AG04450 (cell line): Measurements from ENCODE around the gene C16orf86. TPM values are rescaled to one million over a fixed set of nuclear protein-coding genes. Genes with fewer than 3 reads are reported as not detected.

Experiments used
- CTCF ChIA-PET: fragments of 300-600, 350-600 bp; formaldehyde crosslinking; extraction: SDS; loops from one replicate; lab custom pipeline; 2022; ENCODE audit warnings: antibody characterized with exemption, inconsistent platforms; lab: Charles Lee
- POLR2A ChIA-PET: fragments of 350-600 bp; formaldehyde crosslinking; extraction: SDS; loops from one replicate; lab custom pipeline; 2021; ENCODE audit warnings: antibody characterized with exemption, inconsistent platforms; lab: Yijun Ruan, JAX
- DNase-seq: peaks from one replicate; pipeline ENCODE4 v3.0.0-alpha.2; 2011; ENCODE audit warnings: low read depth, low spot score
- H3K27ac ChIP-seq: one replicate; pipeline ENCODE4 v1.5.1; 2012; ENCODE audit warnings: low read depth, low read length, control low read depth
- H3K27me3 ChIP-seq: one replicate; pipeline ENCODE4 v1.6.0; 2012; ENCODE audit warnings: low read length; ENCODE audit not compliant: control insufficient read depth, insufficient read depth
- H3K4me3 ChIP-seq: 2 replicates; pipeline ENCODE4 v1.5.1; 2011; ENCODE audit warnings: mild to moderate bottlenecking, low read depth, low read length, control low read depth
- H3K9me3 ChIP-seq: 2 replicates; pipeline ENCODE4 v1.5.1; 2012; ENCODE audit warnings: low read length; ENCODE audit not compliant: control insufficient read depth, insufficient read depth
- polyA plus RNA-seq: library from polyadenylated mRNA; depleted of rRNA; stranded (reverse); fragments of >200 nt; gene quantifications from 2 replicates; pipeline ENCODE4 v1.2.3, GENCODE V29; 2011; rRNA removed
- TF ChIP-seq, protein P1 (sequence below): IDR thresholded peaks from 2 replicates; pipeline ENCODE4 v1.5.1; 2011; ENCODE audit warnings: low read depth, low read length, control low read depth, inconsistent platforms

C16orf86 gene
- polyA plus RNA-seq, 1 experiment = 0.56 TPM

DNA sequence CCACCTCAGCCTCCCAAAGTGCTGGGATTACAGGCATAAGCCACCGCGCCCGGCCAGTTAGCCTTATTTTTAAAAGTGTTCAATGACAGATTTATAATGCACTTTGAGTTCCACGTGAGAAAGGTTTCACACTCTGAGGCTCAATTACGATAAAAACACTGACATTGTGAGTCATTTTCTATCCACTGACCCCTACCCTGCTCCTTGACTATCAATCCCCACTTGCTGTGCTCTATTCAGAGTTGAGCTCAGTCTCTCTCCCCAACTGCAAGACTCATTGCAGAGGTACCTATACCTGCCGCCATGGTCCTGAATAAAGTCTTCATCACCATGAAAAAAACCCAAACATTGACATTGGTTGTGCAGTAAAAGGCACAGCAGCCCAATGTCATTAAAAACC lies 44.0 kb downstream of the C16orf86 start:
- H3K9me3 ChIP-seq = no peaks in the 10 kb centered on the region
- CTCF ChIA-PET = no interaction called here
- DNase-seq = no peak
- TF ChIP-seq, protein P1, sequence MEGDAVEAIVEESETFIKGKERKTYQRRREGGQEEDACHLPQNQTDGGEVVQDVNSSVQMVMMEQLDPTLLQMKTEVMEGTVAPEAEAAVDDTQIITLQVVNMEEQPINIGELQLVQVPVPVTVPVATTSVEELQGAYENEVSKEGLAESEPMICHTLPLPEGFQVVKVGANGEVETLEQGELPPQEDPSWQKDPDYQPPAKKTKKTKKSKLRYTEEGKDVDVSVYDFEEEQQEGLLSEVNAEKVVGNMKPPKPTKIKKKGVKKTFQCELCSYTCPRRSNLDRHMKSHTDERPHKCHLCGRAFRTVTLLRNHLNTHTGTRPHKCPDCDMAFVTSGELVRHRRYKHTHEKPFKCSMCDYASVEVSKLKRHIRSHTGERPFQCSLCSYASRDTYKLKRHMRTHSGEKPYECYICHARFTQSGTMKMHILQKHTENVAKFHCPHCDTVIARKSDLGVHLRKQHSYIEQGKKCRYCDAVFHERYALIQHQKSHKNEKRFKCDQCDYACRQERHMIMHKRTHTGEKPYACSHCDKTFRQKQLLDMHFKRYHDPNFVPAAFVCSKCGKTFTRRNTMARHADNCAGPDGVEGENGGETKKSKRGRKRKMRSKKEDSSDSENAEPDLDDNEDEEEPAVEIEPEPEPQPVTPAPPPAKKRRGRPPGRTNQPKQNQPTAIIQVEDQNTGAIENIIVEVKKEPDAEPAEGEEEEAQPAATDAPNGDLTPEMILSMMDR = no peak
- POLR2A ChIA-PET = no interaction called here
- H3K27me3 ChIP-seq = no peaks in the 10 kb centered on the region
- H3K27ac ChIP-seq = no peak overlapping the region
- H3K4me3 ChIP-seq = no peak overlapping the region

DNA sequence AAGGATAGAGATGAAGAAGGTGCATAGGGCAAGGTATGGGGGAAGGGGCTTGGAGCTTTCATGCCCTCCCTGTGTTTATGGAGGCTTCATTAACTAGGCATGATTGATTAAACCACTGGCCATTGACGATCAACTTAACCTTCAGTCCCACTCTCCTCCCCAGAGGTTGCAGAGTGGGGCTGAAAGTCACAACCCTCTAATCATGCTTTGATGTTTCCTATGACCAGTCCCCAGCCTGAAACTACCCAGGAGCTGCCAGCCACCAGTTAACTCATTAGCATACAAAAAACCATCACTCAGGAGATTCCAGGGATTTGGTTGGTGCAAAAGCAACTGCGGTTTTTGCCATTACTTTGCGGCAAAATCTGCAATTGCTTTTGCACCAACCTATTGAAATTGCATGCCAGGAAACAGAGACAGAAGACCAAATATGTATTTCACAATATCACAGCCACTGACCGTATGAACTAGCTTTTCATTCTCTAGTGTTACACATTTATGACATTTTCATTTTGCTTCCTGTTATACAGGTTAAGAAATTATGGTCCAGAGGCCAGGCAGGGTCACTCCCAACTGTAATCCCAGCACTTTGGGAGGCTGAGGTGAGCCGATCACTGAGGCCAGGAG lies 47.1 kb downstream of the C16orf86 start:
- ChIA-PET CTCF (interaction anchor here (0.7 kb wide), 1 partner anchor 69 kb away, joined by 7 read pairs; no protein-coding TSS in a partner anchor), POLR2A (interaction anchor here (0.7 kb wide), 1 partner anchor 1561 kb away, joined by 11 read pairs; no protein-coding TSS in a partner anchor)
- Histone ChIP-seq H3K4me3 (no peak overlapping the region), H3K27me3 (no peaks in the 10 kb centered on the region), H3K27ac (no peak overlapping the region), H3K9me3 (no peaks in the 10 kb centered on the region)
- TF ChIP-seq, protein P1 = no peak
- no peak for DNase-seq

DNA sequence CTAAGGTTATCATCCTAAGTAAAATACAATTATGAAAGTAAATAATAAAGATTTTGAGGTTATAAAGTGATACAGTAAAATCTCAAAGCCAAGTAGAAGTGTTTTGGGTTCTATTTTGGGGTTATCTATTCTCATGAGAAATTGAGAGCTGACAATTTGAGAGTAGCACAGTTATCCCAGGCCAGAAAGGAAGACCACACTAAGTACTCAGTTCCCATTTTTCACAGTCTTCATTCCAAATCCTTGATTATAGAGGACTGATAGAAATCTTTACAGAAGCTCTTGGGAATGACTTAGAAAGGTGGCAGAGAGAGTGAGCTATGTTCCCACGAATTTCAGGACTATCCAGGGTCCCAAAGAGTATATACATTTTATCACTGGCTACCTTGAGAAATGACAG lies 47.9 kb downstream of the C16orf86 start:
- H3K9me3 ChIP-seq = no peaks in the 10 kb centered on the region
- H3K4me3 ChIP-seq = no peak overlapping the region
- no peaks in the 10 kb centered on the region for H3K27me3 ChIP-seq
- ChIA-PET CTCF (interaction anchor here (0.7 kb wide), 1 partner anchor 70 kb away, joined by 7 read pairs; no protein-coding TSS in a partner anchor), POLR2A (interaction anchor here (0.7 kb wide), 1 partner anchor 1561 kb away, joined by 11 read pairs; no protein-coding TSS in a partner anchor)
- H3K27ac ChIP-seq = no peak overlapping the region
- no peak for DNase-seq
- TF ChIP-seq, protein P1 = no peak

DNA sequence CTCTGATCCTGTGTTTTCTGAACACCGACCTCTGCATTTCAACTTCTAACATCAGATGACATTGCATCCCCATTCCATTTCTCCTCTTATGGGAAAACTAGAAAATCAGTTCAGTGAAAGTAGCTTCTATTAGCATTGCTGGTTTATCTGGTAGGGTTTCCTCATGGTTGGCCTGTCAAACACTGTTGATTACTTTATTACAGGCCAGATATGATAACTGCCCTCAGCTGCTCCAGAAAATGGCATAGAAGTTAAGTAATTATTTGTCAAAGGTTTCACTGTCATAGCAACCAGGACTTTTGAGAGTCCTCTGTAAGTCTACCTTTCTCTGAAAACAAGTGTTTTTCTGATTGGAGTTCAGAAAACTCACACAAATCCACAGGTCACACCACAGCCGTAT lies 49.5 kb downstream of the C16orf86 start:
- Histone ChIP-seq H3K4me3 (no peak overlapping the region), H3K27ac (no peak overlapping the region), H3K27me3 (no peaks in the 10 kb centered on the region), H3K9me3 (no peaks in the 10 kb centered on the region)
- DNase-seq = no peak
- TF ChIP-seq, protein P1 = no peak
- ChIA-PET POLR2A (no interaction called here), CTCF (interaction anchor here (1.3 kb wide), 1 partner anchor 235 kb away, joined by 3 read pairs; the partner anchor contains the start of gene ATP6V0D1)

Other genes starting within 250 kb of the C16orf86 start
- 0.07 TPM in 1 of 2 replicates, not detected in the other for gene HSD11B2, start 235.7 kb upstream of the C16orf86 start, polyA plus RNA-seq
- 101 and 121 TPM in 2 replicates for gene ATP6V0D1, start 185.7 kb upstream of the C16orf86 start, polyA plus RNA-seq
- gene AGRP, start 183.3 kb upstream of the C16orf86 start, polyA plus RNA-seq = not detected in 2 replicates
- 9.9 and 11.5 TPM in 2 replicates for gene RIPOR1, start 138.0 kb upstream of the C16orf86 start, polyA plus RNA-seq
- gene CTCF, start 104.3 kb upstream of the C16orf86 start, polyA plus RNA-seq = 21.0 and 24.4 TPM in 2 replicates
- 0.09 and 0.11 TPM in 2 replicates for gene CARMIL2, start 21.7 kb upstream of the C16orf86 start, polyA plus RNA-seq
- gene ACD, start 6.6 kb upstream of the C16orf86 start, polyA plus RNA-seq = 11.4 and 16.5 TPM in 2 replicates
- 0.42 and 0.53 TPM in 2 replicates for gene PARD6A, start 5.9 kb upstream of the C16orf86 start, polyA plus RNA-seq
- 3.6 and 4.2 TPM in 2 replicates for gene ENKD1, start 64 bp upstream of the C16orf86 start, polyA plus RNA-seq
- gene GFOD2, start 52.5 kb downstream of the C16orf86 start, polyA plus RNA-seq = 11.1 and 11.8 TPM in 2 replicates
- 11.3 and 11.7 TPM in 2 replicates for gene RANBP10, start 139.7 kb downstream of the C16orf86 start, polyA plus RNA-seq
- 0.92 and 1.1 TPM in 2 replicates for gene TSNAXIP1, start 140.1 kb downstream of the C16orf86 start, polyA plus RNA-seq
- gene THAP11, start 175.5 kb downstream of the C16orf86 start, polyA plus RNA-seq = 22.3 and 22.8 TPM in 2 replicates
- 151 and 190 TPM in 2 replicates for gene NUTF2, start 180.1 kb downstream of the C16orf86 start, polyA plus RNA-seq
- 17.9 and 21.7 TPM in 2 replicates for gene CENPT, start 180.9 kb downstream of the C16orf86 start, polyA plus RNA-seq
- 18.7 and 31.6 TPM in 2 replicates for gene EDC4, start 206.2 kb downstream of the C16orf86 start, polyA plus RNA-seq
- 0.21 TPM in 1 of 2 replicates, not detected in the other for gene NRN1L, start 218.1 kb downstream of the C16orf86 start, polyA plus RNA-seq
- gene PSKH1, start 226.4 kb downstream of the C16orf86 start, polyA plus RNA-seq = 18.2 and 26.6 TPM in 2 replicates